Measurements from ENCODE around the gene POMT2. TPM values are rescaled to one million over a fixed set of nuclear protein-coding genes. Genes with fewer than 3 reads are reported as not detected.
A peak's percentile ranks its signal among the peaks of the same experiment; 100 is the strongest.

Gene POMT2
- total and polyA plus RNA-seq, 12 donors: 14.0 to 52.3 (median 41.7) TPM

GRCh38 chr14:77275601-77276017 lies 45.1 kb downstream of the POMT2 start:
- Histone ChIP-seq H3K9me3 (replicated peaks in 1 of 3) (no peaks in the 10 kb centered on the region), H3K4me1 (replicated peaks in 1 of 2) (no peaks in the 10 kb centered on the region), H3K4me3 (no peak overlapping the region), H3K36me3 (replicated peaks in 1 of 2) (peaks cover 0 to 34% of the 10 kb centered on the region in 2 donors), H3K27me3 (peaks cover 15% of the 10 kb centered on the region), H3K27ac (peak overlapping the region in 1 of 5 donors; percentile 8)
- 59 to 75% (median 64%) methylated on average over 8 of the region's 8 CpGs for WGBS, 4 donors
- peak in 1 of 7 donors; percentile 79 for DNase-seq
- intact Hi-C loops (cut with DNase I): no loop called here
- TF ChIP-seq POLR2A (IDR thresholded peaks at IDR 0.05): no peak
- TF ChIP-seq CTCF (IDR thresholded peaks at IDR 0.05): no peak

- peak overlapping the region in 1 of 5 donors; percentile 8 for H3K27ac ChIP-seq
- whole genome bisulfite sequencing, 4 donors: 76 to 89% (median 81%) methylated on average over 4 to 5 of the region's 5 CpGs
- H3K36me3 ChIP-seq (replicated peaks in 1 of 2): peaks cover 0 to 34% of the 10 kb centered on the region in 2 donors
- no peaks in the 10 kb centered on the region for H3K4me1 ChIP-seq (replicated peaks in 1 of 2)
- peaks cover 19% of the 10 kb centered on the region for H3K27me3 ChIP-seq
- no peak overlapping the region for H3K4me3 ChIP-seq
- DNase-seq: no peak
- H3K9me3 ChIP-seq (replicated peaks in 1 of 3): no peaks in the 10 kb centered on the region
- TF ChIP-seq CTCF (IDR thresholded peaks at IDR 0.05) (no peak), POLR2A (IDR thresholded peaks at IDR 0.05) (no peak)
- intact Hi-C loops (cut with DNase I): no loop called here
Measured at GRCh38 chr14:77275041-77275580, 45.6 kb downstream of the POMT2 start.

- intact Hi-C loops (cut with DNase I): no loop called here
- 70 to 91% (median 82%) methylated on average over 4 of the region's 4 CpGs for WGBS, 4 donors
- Histone ChIP-seq H3K9me3 (replicated peaks in 1 of 3) (no peaks in the 10 kb centered on the region), H3K4me3 (no peak overlapping the region), H3K4me1 (replicated peaks in 1 of 2) (no peaks in the 10 kb centered on the region), H3K27ac (no peak overlapping the region), H3K27me3 (peaks cover 19% of the 10 kb centered on the region), H3K36me3 (replicated peaks in 1 of 2) (peaks cover 0 to 21% of the 10 kb centered on the region in 2 donors)
- TF ChIP-seq CTCF (IDR thresholded peaks at IDR 0.05) (no peak), POLR2A (IDR thresholded peaks at IDR 0.05) (no peak)
- no peak for DNase-seq
Measured at GRCh38 chr14:77273796-77274195, 46.9 kb downstream of the POMT2 start.

- WGBS, 4 donors: 84 to 91% (median 87%) methylated on average over 4 of the region's 4 CpGs
- no peak for DNase-seq
- H3K27ac ChIP-seq: no peak overlapping the region
- H3K9me3 ChIP-seq (replicated peaks in 1 of 3): no peaks in the 10 kb centered on the region
- H3K4me1 ChIP-seq (replicated peaks in 1 of 2): no peaks in the 10 kb centered on the region
- H3K4me3 ChIP-seq: no peak overlapping the region
- TF ChIP-seq POLR2A (IDR thresholded peaks at IDR 0.05): no peak
- no peak for TF ChIP-seq CTCF (IDR thresholded peaks at IDR 0.05)
- peaks cover 19% of the 10 kb centered on the region for H3K27me3 ChIP-seq
- intact Hi-C loops (cut with DNase I): no loop called here
- H3K36me3 ChIP-seq (replicated peaks in 1 of 2): peaks cover 0 to 6% of the 10 kb centered on the region in 2 donors
Measured at GRCh38 chr14:77272261-77272660, 48.4 kb downstream of the POMT2 start.
